Measurements from ENCODE around the gene TEAD1. TPM values are rescaled to one million over a fixed set of nuclear protein-coding genes. Genes with fewer than 3 reads are reported as not detected.

Gene TEAD1
- total and polyA plus RNA-seq, 9 of the 15 experiments (the other 6 are each of a cell fraction or from before 2014, with no cell fraction given) = 1.7 to 17.7 (median 10.8) TPM

- TF ChIP-seq RNF219 (CRISPR knock-in tag; IDR thresholded peaks at IDR 0.05) (no peak), U2AF1 (optimal IDR thresholded peaks at IDR 0.05; ENCODE audit: low read depth, low read length) (no peak), SNRNP70 (optimal IDR thresholded peaks at IDR 0.05; ENCODE audit: low read depth, low read length) (no peak), ZNF639 (CRISPR knock-in tag; conservative IDR thresholded peaks at IDR 0.05 in 1 of 2, IDR thresholded peaks at IDR 0.05 in 1 of 2) (peak in 1 of 2 experiments; percentile 76; a peak in 2 of 4 replicates), MCM3 (IDR thresholded peaks at IDR 0.05) (no peak), CUX1 (CRISPR knock-in tag; IDR thresholded peaks at IDR 0.05) (no peak), NR1H2 (CRISPR knock-in tag; IDR thresholded peaks at IDR 0.05) (no peak), ZBTB1 (CRISPR knock-in tag; IDR thresholded peaks at IDR 0.05; ENCODE audit: borderline replicate concordance, low read depth) (no peak), EHMT2 (IDR thresholded peaks at IDR 0.05) (no peak), LARP7 (IDR thresholded peaks at IDR 0.05) (no peak; the same call in 1 of the 2 replicates), HOMEZ (CRISPR knock-in tag; IDR thresholded peaks at IDR 0.05) (no peak), USF2 (CRISPR knock-in tag; IDR thresholded peaks at IDR 0.05) (no peak), ZNF384 (IDR thresholded peaks at IDR 0.05; ENCODE audit: low read depth, low read length) (peak; percentile 66; the same call in 1 of the 2 replicates), RBM15 (IDR thresholded peaks at IDR 0.05; ENCODE audit: insufficient read depth, low read length) (no peak), TRIM24 (IDR thresholded peaks at IDR 0.05) (peak; percentile 87 to 92)
These were observed 315.4 kb downstream of the TEAD1 start (continued) for GRCh38 chr11:12989428-12990161.
